LNCAP (cell line): ENCODE measurements around the gene CDKN1A.

ENCODE experiments used
- TF ChIP-seq, protein P1 (sequence below): fragments of 450-650 bp; IDR thresholded peaks from 2 replicates; pipeline ENCODE4 v1.5.1; 2017; ENCODE audit warnings: mild to moderate bottlenecking

Gene CDKN1A

DNA sequence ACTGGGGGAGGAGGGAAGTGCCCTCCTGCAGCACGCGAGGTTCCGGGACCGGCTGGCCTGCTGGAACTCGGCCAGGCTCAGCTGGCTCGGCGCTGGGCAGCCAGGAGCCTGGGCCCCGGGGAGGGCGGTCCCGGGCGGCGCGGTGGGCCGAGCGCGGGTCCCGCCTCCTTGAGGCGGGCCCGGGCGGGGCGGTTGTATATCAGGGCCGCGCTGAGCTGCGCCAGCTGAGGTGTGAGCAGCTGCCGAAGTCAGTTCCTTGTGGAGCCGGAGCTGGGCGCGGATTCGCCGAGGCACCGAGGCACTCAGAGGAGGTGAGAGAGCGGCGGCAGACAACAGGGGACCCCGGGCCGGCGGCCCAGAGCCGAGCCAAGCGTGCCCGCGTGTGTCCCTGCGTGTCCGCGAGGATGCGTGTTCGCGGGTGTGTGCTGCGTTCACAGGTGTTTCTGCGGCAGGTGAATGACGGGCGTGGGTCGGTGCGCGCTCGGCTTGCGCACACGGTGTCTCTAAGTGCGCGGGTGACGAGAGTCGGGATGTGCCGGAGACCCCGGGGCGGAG is at the start of gene CDKN1A:
TSS of gene CDKN1A (plus strand) at position 227 of the 555 bp plus-strand sequence. CDS start 5,388 bp downstream, outside the sequence.
- TF ChIP-seq, protein P1, sequence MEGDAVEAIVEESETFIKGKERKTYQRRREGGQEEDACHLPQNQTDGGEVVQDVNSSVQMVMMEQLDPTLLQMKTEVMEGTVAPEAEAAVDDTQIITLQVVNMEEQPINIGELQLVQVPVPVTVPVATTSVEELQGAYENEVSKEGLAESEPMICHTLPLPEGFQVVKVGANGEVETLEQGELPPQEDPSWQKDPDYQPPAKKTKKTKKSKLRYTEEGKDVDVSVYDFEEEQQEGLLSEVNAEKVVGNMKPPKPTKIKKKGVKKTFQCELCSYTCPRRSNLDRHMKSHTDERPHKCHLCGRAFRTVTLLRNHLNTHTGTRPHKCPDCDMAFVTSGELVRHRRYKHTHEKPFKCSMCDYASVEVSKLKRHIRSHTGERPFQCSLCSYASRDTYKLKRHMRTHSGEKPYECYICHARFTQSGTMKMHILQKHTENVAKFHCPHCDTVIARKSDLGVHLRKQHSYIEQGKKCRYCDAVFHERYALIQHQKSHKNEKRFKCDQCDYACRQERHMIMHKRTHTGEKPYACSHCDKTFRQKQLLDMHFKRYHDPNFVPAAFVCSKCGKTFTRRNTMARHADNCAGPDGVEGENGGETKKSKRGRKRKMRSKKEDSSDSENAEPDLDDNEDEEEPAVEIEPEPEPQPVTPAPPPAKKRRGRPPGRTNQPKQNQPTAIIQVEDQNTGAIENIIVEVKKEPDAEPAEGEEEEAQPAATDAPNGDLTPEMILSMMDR: no peak

DNA sequence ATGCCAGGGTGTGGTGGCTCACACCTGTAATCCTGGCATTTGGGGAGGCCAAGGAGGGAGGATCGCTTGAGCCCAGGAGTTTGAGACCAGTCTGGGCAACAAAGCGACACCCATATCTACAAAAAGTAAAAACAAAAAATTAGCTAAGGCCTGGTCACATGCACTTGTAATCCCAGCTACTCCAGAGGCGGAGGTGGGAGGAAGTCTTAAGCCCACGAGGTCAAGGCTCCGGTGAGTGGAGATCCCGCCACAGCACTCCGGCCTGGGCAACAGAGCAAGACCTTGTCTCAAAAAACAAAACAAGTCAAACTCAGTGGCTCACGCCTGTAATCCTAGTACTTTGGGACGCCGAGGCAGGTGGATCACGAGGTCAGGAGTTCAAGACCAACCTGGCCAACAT is 48.7 kb upstream of the CDKN1A start:
- TF ChIP-seq, protein P1: no peak

DNA sequence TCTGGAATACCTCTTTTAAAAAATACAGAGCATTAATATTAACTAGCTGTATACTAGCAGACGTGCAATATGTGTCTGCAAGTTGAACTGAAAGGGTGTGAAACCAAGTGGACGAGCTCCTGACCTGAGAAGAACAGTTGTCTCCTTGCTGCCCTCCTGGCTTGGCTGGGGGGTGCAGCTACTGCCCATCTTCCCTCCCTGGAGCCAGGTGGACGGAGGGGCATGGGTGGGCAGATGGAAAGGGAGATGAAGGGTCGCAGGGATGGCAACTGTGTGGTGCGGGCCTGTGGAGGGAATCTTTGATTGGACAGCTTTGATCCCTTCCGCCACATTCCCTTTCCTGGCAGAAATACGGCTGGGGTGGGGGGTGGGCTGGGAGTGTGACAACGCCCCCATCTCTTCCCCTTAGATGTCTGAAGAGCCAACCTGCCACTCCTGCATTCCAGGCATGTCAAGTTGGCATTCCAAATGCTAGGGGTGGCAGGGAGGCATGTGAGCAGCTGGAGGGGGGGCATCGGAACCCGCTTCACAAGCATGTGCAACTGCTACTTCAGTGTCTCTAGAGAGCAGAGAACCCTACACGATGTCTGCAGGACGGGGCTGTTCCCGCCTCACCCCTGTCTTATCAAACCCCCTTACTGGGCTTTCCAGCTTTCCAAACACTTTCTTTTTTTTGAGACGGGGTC is 47.0 kb upstream of the CDKN1A start:
- TF ChIP-seq, protein P1: no peak

DNA sequence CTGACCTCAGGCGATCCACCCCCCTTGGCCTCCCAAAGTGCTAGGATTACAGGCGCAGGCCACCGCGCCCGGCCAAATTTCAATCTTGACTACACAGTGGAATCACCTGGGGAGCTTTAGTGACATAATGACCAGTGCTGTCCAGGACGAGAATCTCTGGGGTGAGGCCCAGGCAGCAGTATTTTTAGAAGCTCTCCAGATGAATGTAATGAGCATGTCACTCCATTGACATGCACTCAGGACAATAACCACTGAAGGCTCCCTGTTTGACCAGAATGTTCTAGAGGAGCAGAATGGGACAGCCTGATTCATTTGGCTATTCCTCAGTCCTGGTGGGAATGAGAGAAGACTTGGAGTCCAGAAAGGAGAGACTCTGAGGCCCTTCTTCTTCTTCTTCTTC is 45.1 kb upstream of the CDKN1A start:
- TF ChIP-seq, protein P1: no peak

DNA sequence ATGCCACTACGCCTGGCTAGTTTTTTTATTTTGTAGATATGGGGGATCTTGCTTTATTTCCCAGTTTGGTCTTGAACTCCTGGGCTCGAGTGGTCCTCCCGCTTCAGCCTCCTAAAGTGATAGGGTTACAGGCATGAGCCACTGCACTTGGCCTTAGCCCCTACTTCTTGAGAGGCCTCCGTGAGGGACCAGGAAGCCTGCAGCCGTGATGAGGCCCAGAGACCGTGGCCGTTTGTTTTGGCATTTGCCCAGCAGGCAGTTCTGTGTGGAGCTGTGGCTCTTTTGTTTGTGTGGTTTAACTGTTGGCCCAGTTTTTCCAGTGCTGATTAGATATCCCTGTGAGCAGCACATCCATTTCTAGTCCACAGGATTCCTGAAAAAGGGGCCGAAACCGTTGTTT is 44.6 kb upstream of the CDKN1A start:
- TF ChIP-seq, protein P1: no peak

DNA sequence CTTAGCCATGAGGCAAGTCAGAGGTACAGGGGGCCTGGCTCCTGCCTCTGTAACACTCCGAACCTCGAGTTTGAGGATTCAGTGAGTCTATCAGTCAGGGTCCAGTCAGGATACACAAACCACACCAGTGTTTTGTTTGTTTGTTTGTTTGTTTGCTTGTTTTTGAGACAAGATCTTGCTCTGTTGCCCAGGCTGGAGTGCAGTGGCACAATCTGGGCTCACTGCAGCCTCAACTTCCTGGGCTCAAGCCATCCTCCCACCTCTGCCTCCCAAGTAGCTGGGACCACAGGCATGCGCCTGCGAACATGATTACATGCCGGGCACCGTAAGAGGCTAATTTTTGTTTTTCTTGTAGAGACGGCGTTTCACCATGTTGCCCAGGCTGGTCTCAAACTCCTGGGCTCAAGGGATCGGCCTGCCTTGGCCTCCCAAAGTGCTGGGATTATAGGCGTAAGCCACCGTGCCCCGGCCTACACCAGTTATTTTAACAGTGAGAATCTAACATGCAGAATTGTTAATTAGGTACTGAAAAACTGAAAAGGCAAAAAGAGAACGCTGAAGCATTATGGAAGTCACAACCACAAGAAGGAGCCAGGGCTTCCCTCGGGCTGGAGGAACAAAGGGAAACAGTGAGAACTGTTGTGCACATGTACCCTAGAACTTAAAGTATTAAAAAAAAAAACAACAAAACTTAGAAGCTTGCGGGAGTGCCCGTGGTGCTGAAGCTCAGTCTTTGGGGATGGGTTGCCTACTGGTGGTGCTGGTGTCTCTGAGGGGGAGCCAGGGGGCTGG is 44.0 kb upstream of the CDKN1A start:
- TF ChIP-seq, protein P1: no peak

DNA sequence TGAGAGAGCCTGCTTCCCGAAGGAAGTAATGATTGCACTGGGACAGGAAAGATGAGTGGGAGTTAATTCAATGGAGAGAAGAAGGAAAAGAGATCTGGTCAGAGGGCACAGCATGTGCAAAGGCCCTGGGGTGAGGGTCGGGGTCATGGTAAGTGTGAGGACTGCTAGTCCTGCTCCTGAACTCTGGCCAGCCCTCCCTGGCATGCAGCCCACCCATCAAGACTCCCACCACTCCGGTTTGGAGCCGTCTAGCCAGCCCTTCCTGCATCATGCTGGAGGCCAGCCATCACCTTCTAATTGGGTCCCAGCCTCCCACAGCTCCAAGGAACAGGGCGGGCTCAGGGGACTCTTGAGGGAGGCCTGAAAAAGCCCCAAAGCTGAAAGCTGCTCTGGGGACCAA is 42.2 kb upstream of the CDKN1A start:
- TF ChIP-seq, protein P1: no peak
